ENCODE results near the gene ANLN. TPM values are rescaled to one million over a fixed set of nuclear protein-coding genes. Genes with fewer than 3 reads are reported as not detected.

ANLN gene
- total and polyA plus RNA-seq, 3 donors from 2014 or later = 17.3 to 35.5 (median 17.6) TPM

- Histone ChIP-seq H3K36me3 (ENCODE audit: low read depth, missing control alignments) (no peaks in the 10 kb centered on the region), H3K27me3 (no peaks in the 10 kb centered on the region), H3K4me1 (no peaks in the 10 kb centered on the region), H3K27ac (peak overlapping the region in 1 of 2 donors; percentile 80), H3K9me3 (no peaks in the 10 kb centered on the region), H3K4me3 (peak overlapping the region; percentile 72 to 77)
- no peak for TF ChIP-seq POLR2A (IDR thresholded peaks at IDR 0.05)
- no peak for TF ChIP-seq CTCF (IDR thresholded peaks at IDR 0.05)
- intact Hi-C loops (cut with DNase I; ENCODE audit: low total_unique reads) = no loop called here
- 45 to 49% methylated on average over 12 of the region's 12 CpGs for WGBS, 2 donors
- no peak for DNase-seq
Measured at GRCh38 chr7:36366005-36366717, 23.5 kb upstream of the ANLN start.

GRCh38 chr7:36366718-36367560 lies 22.7 kb upstream of the ANLN start:
- peak; percentile 93 for DNase-seq
- Histone ChIP-seq H3K4me3 (peak overlapping the region; percentile 72 to 77), H3K36me3 (ENCODE audit: low read depth, missing control alignments) (no peaks in the 10 kb centered on the region), H3K4me1 (no peaks in the 10 kb centered on the region), H3K27me3 (no peaks in the 10 kb centered on the region), H3K9me3 (no peaks in the 10 kb centered on the region), H3K27ac (peak overlapping the region; percentile 64 to 80)
- 0% methylated on average over 42 to 67 of the region's 96 CpGs for WGBS, 2 donors
- intact Hi-C loops (cut with DNase I; ENCODE audit: low total_unique reads) = no loop called here
- peak; percentile 78 to 89 (median 80) for TF ChIP-seq CTCF (IDR thresholded peaks at IDR 0.05)
- TF ChIP-seq POLR2A (IDR thresholded peaks at IDR 0.05) = no peak

GRCh38 chr7:36367561-36368077 lies 22.0 kb upstream of the ANLN start:
- WGBS, 2 donors = 50 to 54% methylated on average over 16 of the region's 16 CpGs
- TF ChIP-seq POLR2A (IDR thresholded peaks at IDR 0.05) (no peak), CTCF (IDR thresholded peaks at IDR 0.05) (no peak)
- H3K27ac ChIP-seq = peak overlapping the region; percentile 9 to 80
- H3K9me3 ChIP-seq = no peaks in the 10 kb centered on the region
- H3K4me1 ChIP-seq = peaks cover 3% of the 10 kb centered on the region
- DNase-seq = no peak
- peak overlapping the region; percentile 72 to 77 for H3K4me3 ChIP-seq
- intact Hi-C loops (cut with DNase I; ENCODE audit: low total_unique reads) = no loop called here
- H3K27me3 ChIP-seq = no peaks in the 10 kb centered on the region
- H3K36me3 ChIP-seq (ENCODE audit: low read depth, missing control alignments) = no peaks in the 10 kb centered on the region

- WGBS, 2 donors = 55 to 59% methylated on average over 3 of the region's 3 CpGs
- no peaks in the 10 kb centered on the region for H3K27me3 ChIP-seq
- intact Hi-C loops (cut with DNase I; ENCODE audit: low total_unique reads) = no loop called here
- DNase-seq = no peak
- H3K9me3 ChIP-seq = no peaks in the 10 kb centered on the region
- peaks cover 3% of the 10 kb centered on the region for H3K4me1 ChIP-seq
- no peaks in the 10 kb centered on the region for H3K36me3 ChIP-seq (ENCODE audit: low read depth, missing control alignments)
- no peak overlapping the region for H3K4me3 ChIP-seq
- TF ChIP-seq CTCF (IDR thresholded peaks at IDR 0.05) (no peak), POLR2A (IDR thresholded peaks at IDR 0.05) (no peak)
- H3K27ac ChIP-seq = no peak overlapping the region
Measured at GRCh38 chr7:36368496-36368895, 21.2 kb upstream of the ANLN start.
